ENCODE data around the gene C1orf105.

The C1orf105 gene

DNA sequence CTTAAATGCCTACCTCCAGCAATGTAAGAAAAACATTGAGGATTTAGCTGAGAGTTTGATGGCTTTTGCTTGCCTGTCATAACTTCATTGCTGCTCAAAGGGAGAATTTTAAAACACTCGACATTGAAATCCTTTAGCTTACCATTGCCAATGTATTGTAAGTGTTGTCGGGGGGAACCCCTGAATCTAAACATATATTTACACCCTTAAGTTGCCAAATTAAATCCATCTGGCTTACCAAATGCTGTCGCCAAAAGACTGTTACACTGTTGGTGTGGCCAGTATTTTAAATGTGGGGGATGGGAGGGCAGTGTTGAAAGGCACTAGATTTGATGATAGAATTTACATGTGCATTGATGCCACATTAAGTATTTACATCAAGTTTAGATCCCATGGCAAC, 24.9 kb upstream of the C1orf105 start:
- no peak for DNase-seq (ENCODE audit: insufficient read length, low spot score)
- FAIRE-seq = no peak
- TF ChIP-seq, protein P1, sequence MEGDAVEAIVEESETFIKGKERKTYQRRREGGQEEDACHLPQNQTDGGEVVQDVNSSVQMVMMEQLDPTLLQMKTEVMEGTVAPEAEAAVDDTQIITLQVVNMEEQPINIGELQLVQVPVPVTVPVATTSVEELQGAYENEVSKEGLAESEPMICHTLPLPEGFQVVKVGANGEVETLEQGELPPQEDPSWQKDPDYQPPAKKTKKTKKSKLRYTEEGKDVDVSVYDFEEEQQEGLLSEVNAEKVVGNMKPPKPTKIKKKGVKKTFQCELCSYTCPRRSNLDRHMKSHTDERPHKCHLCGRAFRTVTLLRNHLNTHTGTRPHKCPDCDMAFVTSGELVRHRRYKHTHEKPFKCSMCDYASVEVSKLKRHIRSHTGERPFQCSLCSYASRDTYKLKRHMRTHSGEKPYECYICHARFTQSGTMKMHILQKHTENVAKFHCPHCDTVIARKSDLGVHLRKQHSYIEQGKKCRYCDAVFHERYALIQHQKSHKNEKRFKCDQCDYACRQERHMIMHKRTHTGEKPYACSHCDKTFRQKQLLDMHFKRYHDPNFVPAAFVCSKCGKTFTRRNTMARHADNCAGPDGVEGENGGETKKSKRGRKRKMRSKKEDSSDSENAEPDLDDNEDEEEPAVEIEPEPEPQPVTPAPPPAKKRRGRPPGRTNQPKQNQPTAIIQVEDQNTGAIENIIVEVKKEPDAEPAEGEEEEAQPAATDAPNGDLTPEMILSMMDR (IDR thresholded peaks at IDR 0.05; ENCODE audit: insufficient read depth, missing control alignments) = no peak

GRCh38 chr1:172397221-172397620, 23.3 kb upstream of the C1orf105 start:
- no peak for DNase-seq (ENCODE audit: insufficient read length, low spot score)
- TF ChIP-seq, protein P1 (IDR thresholded peaks at IDR 0.05; ENCODE audit: insufficient read depth, missing control alignments) = no peak
- FAIRE-seq = no peak

GRCh38 chr1:172397633-172398032, 22.9 kb upstream of the C1orf105 start:
- TF ChIP-seq, protein P1 (IDR thresholded peaks at IDR 0.05; ENCODE audit: insufficient read depth, missing control alignments) = no peak
- DNase-seq (ENCODE audit: insufficient read length, low spot score) = no peak
- no peak for FAIRE-seq

DNA sequence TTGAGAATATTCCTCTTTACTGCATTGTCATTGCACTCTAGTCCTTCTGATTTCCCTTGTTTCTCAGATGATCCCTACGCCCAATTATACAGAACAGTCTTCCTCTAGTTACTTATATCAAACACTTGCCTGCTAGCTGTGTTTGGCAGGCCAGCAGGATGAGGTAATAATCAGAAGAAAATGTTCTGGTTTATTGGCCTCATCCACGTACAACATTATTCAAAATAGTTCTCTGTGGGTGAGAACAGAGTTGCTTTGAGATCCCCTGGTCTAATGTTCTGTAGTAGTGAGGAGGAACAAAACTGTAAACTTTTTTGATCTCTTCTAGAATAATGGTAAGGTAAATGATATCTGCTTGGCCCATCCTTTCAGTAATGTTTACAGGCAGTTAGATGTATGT, 22.3 kb upstream of the C1orf105 start:
- no peak for FAIRE-seq
- no peak for DNase-seq (ENCODE audit: insufficient read length, low spot score)
- TF ChIP-seq, protein P1 (IDR thresholded peaks at IDR 0.05; ENCODE audit: insufficient read depth, missing control alignments) = no peak

DNA sequence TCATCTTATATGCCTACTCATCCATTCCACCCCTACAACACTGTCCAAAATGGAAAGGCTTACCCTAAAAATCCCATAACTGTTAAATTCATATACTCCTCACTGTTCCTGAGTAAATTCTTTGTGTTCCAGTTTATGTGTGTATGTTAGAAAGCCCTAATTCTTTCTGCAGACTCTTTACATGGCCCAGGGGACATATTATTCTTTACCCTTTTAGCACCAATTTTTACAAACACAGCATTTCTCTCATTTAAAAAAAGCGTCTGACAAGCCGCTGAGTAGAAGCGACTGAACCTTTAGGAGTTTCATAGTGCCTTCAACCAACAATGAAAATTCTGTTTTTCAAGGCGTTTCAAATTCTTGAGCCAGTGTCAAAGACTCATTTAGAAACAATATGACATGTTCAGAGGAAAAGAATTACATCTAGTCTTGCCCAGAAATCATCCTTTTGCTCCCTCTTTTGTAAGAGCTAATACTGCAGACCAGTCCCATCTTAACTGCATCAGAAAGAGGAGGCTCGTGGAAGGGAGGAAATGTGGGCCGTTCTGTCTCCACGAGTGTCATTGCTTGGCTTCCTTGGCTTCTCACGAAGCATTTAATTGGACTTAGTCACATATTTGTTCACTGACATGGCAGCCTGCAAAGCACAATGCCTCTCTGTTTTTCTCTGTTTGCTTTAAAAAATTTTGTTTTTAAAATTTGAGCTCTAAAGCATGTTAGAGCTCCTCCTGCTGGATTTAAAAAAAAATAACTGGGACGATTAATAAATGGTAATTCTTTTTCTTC, 21.3 kb upstream of the C1orf105 start:
- DNase-seq (ENCODE audit: insufficient read length, low spot score) (no peak), FAIRE-seq (peak; percentile 80)
- TF ChIP-seq, protein P1 (IDR thresholded peaks at IDR 0.05; ENCODE audit: insufficient read depth, missing control alignments) = peak; percentile 71

- TF ChIP-seq, protein P1 (IDR thresholded peaks at IDR 0.05; ENCODE audit: insufficient read depth, missing control alignments) = no peak
- DNase-seq (ENCODE audit: insufficient read length, low spot score) (no peak), FAIRE-seq (no peak)
Observed at GRCh38 chr1:172399756-172400721, 20.4 kb upstream of the C1orf105 start.

All from D721Med (cell line).